GM12878 (cell line): ENCODE measurements around the gene PPP1R10. TPM values are rescaled to one million over a fixed set of nuclear protein-coding genes. Genes with fewer than 3 reads are reported as not detected.

Experiments used
- ATAC-seq: fragments of 200-7000 bp; cut with Tn5 transposase; 3 replicates; pipeline ENCODE4 v1.9.1; 2020; ENCODE audit warnings: mild to moderate bottlenecking, moderate library complexity
- BruUV-seq: library from RNA; stranded (reverse); fragments of 400-500 nt; replicated peaks from 2 replicates; lab custom pipeline; 2021; lab: Mats Ljungman, UMichigan
- CTCF ChIA-PET: fragments of 300-600 bp; sonication (Branson Sonifier 250); formaldehyde crosslinking; extraction: SDS; loops from one replicate; lab custom pipeline; 2021; ENCODE audit warnings: inconsistent platforms; lab: Yijun Ruan, JAX
- POLR2A ChIA-PET: fragments of 350-600 bp; formaldehyde crosslinking; extraction: SDS; loops from one replicate; lab custom pipeline; 2021; ENCODE audit warnings: inconsistent platforms; lab: Charles Lee
- RAD21 ChIA-PET: fragments of 300-600 bp; sonication (Branson Sonifier 250); formaldehyde crosslinking; loops from one replicate; lab custom pipeline; 2023; ENCODE audit warnings: antibody characterized with exemption; ENCODE audit not compliant: unreplicated experiment; lab: Charles Lee
- SMC1A ChIA-PET: fragments of 300-600 bp; sonication (Branson Sonifier 250); formaldehyde crosslinking; loops from one replicate; lab custom pipeline; 2023; ENCODE audit not compliant: unreplicated experiment, uncharacterized antibody; lab: Charles Lee
- DNase-seq: peaks from one replicate; pipeline ENCODE4 v3.0.0-alpha.2; 2011; ENCODE audit warnings: low read depth, low spot score
- FAIRE-seq: peaks from 3 replicates; lab custom pipeline; 2011; peaks lifted over from hg19 to GRCh38; lab: Jason Lieb, UNC
- H2AFZ ChIP-seq: 2 replicates; pipeline ENCODE4 v1.6.0; 2011; ENCODE audit warnings: low read depth, low read length, control low read depth; ENCODE audit not compliant: control insufficient read depth
- H3K27ac ChIP-seq: 2 replicates; pipeline ENCODE4 v1.5.1; 2011; ENCODE audit warnings: control low read depth; ENCODE audit not compliant: control insufficient read depth, insufficient read depth
- H3K27me3 ChIP-seq, 2 experiments: replicated peaks in 1 of 2; 2 replicates each; pipeline versions ENCODE4 v1.6.0 to v1.6.1; 2011; ENCODE audit warnings: low read length in 1 of 2; ENCODE audit not compliant: control insufficient read depth in 2 of 2, insufficient read depth in 2 of 2
- H3K36me3 ChIP-seq, 2 experiments: 2 replicates each; pipeline ENCODE4 v1.5.1; 2011; ENCODE audit warnings: low read length in 1 of 2; ENCODE audit not compliant: control insufficient read depth in 2 of 2, insufficient read depth in 2 of 2
- H3K4me1 ChIP-seq: 2 replicates; pipeline ENCODE4 v1.6.1; 2011; ENCODE audit warnings: mild to moderate bottlenecking, low read length, moderate library complexity, mixed read lengths; ENCODE audit not compliant: control insufficient read depth, insufficient read depth
- H3K4me2 ChIP-seq: 2 replicates; pipeline ENCODE4 v1.6.0; 2011; ENCODE audit warnings: control low read depth; ENCODE audit not compliant: control insufficient read depth, insufficient read depth
- H3K4me3 ChIP-seq: fragments of 200-600 bp; sonication (generic); 2 replicates; pipeline ENCODE4 v1.5.1; 2016
- H3K79me2 ChIP-seq: 2 replicates; pipeline ENCODE4 v1.6.0; 2011; ENCODE audit warnings: low read length; ENCODE audit not compliant: control insufficient read depth, insufficient read depth
- H3K9ac ChIP-seq: 2 replicates; pipeline ENCODE4 v1.8.0; 2011; ENCODE audit warnings: low read length, control low read depth, mixed read lengths; ENCODE audit not compliant: control insufficient read depth, insufficient read depth
- H3K9me3 ChIP-seq: replicated peaks from 3 replicates; pipeline ENCODE4 v1.5.1; 2011; ENCODE audit warnings: mild to moderate bottlenecking, low read length; ENCODE audit not compliant: control insufficient read depth, insufficient read depth
- H4K20me1 ChIP-seq: 2 replicates; pipeline ENCODE4 v1.6.0; 2011; ENCODE audit not compliant: control insufficient read depth, insufficient read depth
- BCL3 ChIP-seq: IDR thresholded peaks from 2 replicates; pipeline ENCODE4 v1.6.1; 2011; ENCODE audit warnings: borderline replicate concordance, low read depth, mild to moderate bottlenecking, moderate library complexity, low read length; ENCODE audit not compliant: insufficient read depth, poor library complexity, severe bottlenecking
- CREM ChIP-seq: IDR thresholded peaks from 2 replicates; pipeline ENCODE4 v1.6.1; 2014; ENCODE audit warnings: antibody characterized with exemption, low read depth
- ETV6 ChIP-seq, 2 experiments: fragments of 450-650 bp in 1 of 2; IDR thresholded peaks in 1 of 2; conservative IDR thresholded peaks in 1 of 2; 2 replicates each; pipeline ENCODE4 v1.6.1; 2014; ENCODE audit warnings: antibody characterized with exemption in 1 of 2, borderline replicate concordance in 1 of 2, low read depth in 1 of 2, mild to moderate bottlenecking in 1 of 2, moderate library complexity in 1 of 2
- FOXM1 ChIP-seq: IDR thresholded peaks from 2 replicates; pipeline ENCODE4 v1.6.1; 2012; ENCODE audit warnings: low read depth, mild to moderate bottlenecking, inconsistent platforms, low read length, moderate library complexity
- KDM1A ChIP-seq: fragments of 200-600 bp; sonication (generic); IDR thresholded peaks from 2 replicates; pipeline ENCODE4 v1.6.1; 2016; ENCODE audit warnings: borderline replicate concordance
- MXI1 ChIP-seq: fragments of 150-350 bp; IDR thresholded peaks from 2 replicates; pipeline ENCODE4 v1.6.1; 2011; ENCODE audit warnings: low read depth, mild to moderate bottlenecking, inconsistent platforms, low read length, improper control_type of control experiment
- NFYB ChIP-seq: IDR thresholded peaks from 2 replicates; pipeline ENCODE4 v1.6.1; 2011; ENCODE audit warnings: low read depth, mild to moderate bottlenecking, low read length, improper control_type of control experiment, moderate library complexity; ENCODE audit not compliant: insufficient read depth
- SIX5 ChIP-seq: IDR thresholded peaks from 2 replicates; pipeline ENCODE4 v1.6.1; 2011; ENCODE audit warnings: mild to moderate bottlenecking, low read depth, low read length, moderate library complexity; ENCODE audit not compliant: severe bottlenecking
- SP1 ChIP-seq: IDR thresholded peaks from one replicate; pipeline ENCODE4 v1.6.1; 2011; ENCODE audit warnings: low read depth, low read length
- SRF ChIP-seq, 2 experiments: IDR thresholded peaks; 2 replicates each; pipeline ENCODE4 v1.6.1; 2011; ENCODE audit warnings: low read depth in 2 of 2, low read length in 2 of 2, mild to moderate bottlenecking in 1 of 2, moderate library complexity in 1 of 2
- TAF1 ChIP-seq: IDR thresholded peaks from 2 replicates; pipeline ENCODE4 v1.6.1; 2011; ENCODE audit warnings: mild to moderate bottlenecking, low read depth, low read length, borderline replicate concordance
- ZNF207 ChIP-seq: fragments of 450-650 bp; IDR thresholded peaks from 2 replicates; pipeline ENCODE4 v1.6.1; 2014; ENCODE audit warnings: antibody characterized with exemption, mild to moderate bottlenecking, borderline replicate concordance
- WGBS: methylation state at CpG from one replicate; pipeline ENCODE4 v1.1.6; 2016; ENCODE audit warnings: low lambda C conversion rate; ENCODE audit not compliant: insufficient replicate concordance, insufficient coverage; ENCODE audit errors: missing lambda C conversion rate; 5-methylcytosine and 5-hydroxymethylcytosine counted together
- in situ Hi-C: fragments of 300-500 bp; cut with MboI; formaldehyde crosslinking; loops from 9 replicates; pipeline ENCODE4 v1.14.3; 2018; ENCODE audit warnings: mixed read lengths
- intact Hi-C: fragments of 100-400 bp; cut with micrococcal nuclease; formaldehyde crosslinking; loops from one replicate; pipeline ENCODE4 v1.14.2; 2022; ENCODE audit not compliant: unreplicated experiment
- polyA plus RNA-seq, 11 experiments: library from polyadenylated mRNA; depleted of rRNA in 4 of 11; unstranded in 6 of 11; stranded (reverse) in 5 of 11; fragments of >200 nt; fragmentation: Nextera tagmentation in 4 of 11; fragmentation: Illumina TruSeq in 1 of 11; extraction: Ambion mirVana in 4 of 11; extraction: Trizol in 1 of 11; gene quantifications; 1 replicate in 1 of 11; 2 replicates in 10 of 11; pipeline versions ENCODE4 v1.2.1 to v1.2.3, GENCODE V29; 2011 to 2016; ENCODE audit warnings: inconsistent platforms in 2 of 11, missing spikeins in 2 of 11, low read depth in 1 of 11
- total RNA-seq, 4 experiments: library from RNA; depleted of rRNA in 3 of 4; stranded (reverse); fragments of >200 nt in 3 of 4; fragmentation: Illumina TruSeq in 1 of 4; extraction: Trizol in 1 of 4; gene quantifications; 2 replicates each; pipeline versions ENCODE4 v1.2.1 to v1.2.3, GENCODE V29; 2013 to 2021
- TF ChIP-seq, protein P1 (sequence below): fragments of 450-650 bp; IDR thresholded peaks from 2 replicates; pipeline ENCODE4 v1.6.1; 2014; ENCODE audit warnings: mild to moderate bottlenecking

The PPP1R10 gene
- total and polyA plus RNA-seq, 10 of the 15 experiments (the other 5 are each of a cell fraction or from before 2014, with no cell fraction given) = 11.3 to 83.8 (median 41.2) TPM

DNA sequence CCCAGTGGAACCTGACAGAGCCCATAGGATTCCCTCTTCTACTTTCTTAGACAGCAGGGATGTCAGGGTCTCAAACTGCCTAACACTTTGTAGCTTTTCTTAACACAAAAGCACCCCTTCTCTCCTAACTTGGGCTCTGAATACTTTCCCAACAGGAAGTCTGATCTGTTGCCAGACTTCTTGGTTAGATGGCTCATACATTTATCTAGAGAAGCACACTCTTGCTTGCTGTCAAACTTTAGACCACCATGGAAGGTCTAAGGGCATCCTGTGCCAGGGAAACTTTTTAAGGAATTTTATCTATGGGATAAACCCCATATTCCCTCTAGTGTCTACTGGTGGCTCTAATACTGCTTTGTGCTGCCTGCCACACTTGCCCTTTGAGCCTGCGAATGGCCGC, 26.6 kb upstream of the PPP1R10 start:
- WGBS = 100% methylated on average over 2 of the region's 2 CpGs
- Histone ChIP-seq H4K20me1 (no peaks in the 10 kb centered on the region), H3K27me3 (no peaks in the 10 kb centered on the region), H3K79me2 (peaks cover 16% of the 10 kb centered on the region), H2AFZ (no peak overlapping the region), H3K4me1 (peaks cover 2% of the 10 kb centered on the region; the same call in 1 of the 2 replicates), H3K4me3 (no peak overlapping the region), H3K27ac (no peak overlapping the region), H3K9ac (no peak overlapping the region), H3K36me3 (peaks cover 0 to 7% of the 10 kb centered on the region in 2 experiments; a peak in 2 of 4 replicates), H3K4me2 (no peak overlapping the region), H3K9me3 (no peaks in the 10 kb centered on the region)
- RAD21 ChIA-PET = no interaction called here
- DNase-seq (no peak), FAIRE-seq (no peak), ATAC-seq (no peak)
- POLR2A ChIA-PET = no interaction called here
- intact Hi-C loops = no loop called here
- no TSS peak for BruUV-seq
- in situ Hi-C loops = no loop called here
- SMC1A ChIA-PET = interaction anchor here (1.2 kb wide), 1 partner anchor 88 kb away, joined by 4 read pairs; no protein-coding TSS in a partner anchor
- CTCF ChIA-PET = no interaction called here
- TF ChIP-seq CREM (no peak), KDM1A (no peak), SIX5 (no peak), FOXM1 (no peak), TAF1 (no peak), MXI1 (no peak), NFYB (no peak), SRF (IDR thresholded peaks at IDR 0.05; ENCODE audit: low read depth in 2 of 2, low read length in 2 of 2) (no peak), ZNF207 (no peak), BCL3 (no peak), ETV6 (conservative IDR thresholded peaks at IDR 0.05 in 1 of 2, IDR thresholded peaks at IDR 0.05 in 1 of 2; ENCODE audit: borderline replicate concordance in 1 of 2, low read depth in 1 of 2) (no peak), SP1 (no peak)
- TF ChIP-seq, protein P1, sequence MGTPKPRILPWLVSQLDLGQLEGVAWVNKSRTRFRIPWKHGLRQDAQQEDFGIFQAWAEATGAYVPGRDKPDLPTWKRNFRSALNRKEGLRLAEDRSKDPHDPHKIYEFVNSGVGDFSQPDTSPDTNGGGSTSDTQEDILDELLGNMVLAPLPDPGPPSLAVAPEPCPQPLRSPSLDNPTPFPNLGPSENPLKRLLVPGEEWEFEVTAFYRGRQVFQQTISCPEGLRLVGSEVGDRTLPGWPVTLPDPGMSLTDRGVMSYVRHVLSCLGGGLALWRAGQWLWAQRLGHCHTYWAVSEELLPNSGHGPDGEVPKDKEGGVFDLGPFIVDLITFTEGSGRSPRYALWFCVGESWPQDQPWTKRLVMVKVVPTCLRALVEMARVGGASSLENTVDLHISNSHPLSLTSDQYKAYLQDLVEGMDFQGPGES = no peak
